GM12878 (cell line): ENCODE results near the gene MCOLN3. TPM values are rescaled to one million over a fixed set of nuclear protein-coding genes. Genes with fewer than 3 reads are reported as not detected.

Experiments
- ATF7 ChIP-seq: fragments of 450-650 bp; IDR thresholded peaks from 2 replicates; pipeline ENCODE4 v1.6.1; 2016; ENCODE audit warnings: low read depth, mild to moderate bottlenecking
- BCLAF1 ChIP-seq: fragments of 450-650 bp; IDR thresholded peaks from 2 replicates; pipeline ENCODE4 v1.6.1; 2017; ENCODE audit warnings: antibody characterized with exemption, mild to moderate bottlenecking, moderate library complexity
- EED ChIP-seq: sonication (generic); IDR thresholded peaks from 2 replicates; pipeline ENCODE4 v1.6.1; 2016; ENCODE audit warnings: antibody characterized with exemption, low read depth
- HDAC6 ChIP-seq: fragments of 200-600 bp; sonication (generic); IDR thresholded peaks from one replicate; pipeline ENCODE4 v1.8.0; 2017; ENCODE audit warnings: antibody characterized with exemption; ENCODE audit not compliant: unreplicated experiment
- HDGF ChIP-seq: fragments of 450-650 bp; IDR thresholded peaks from 2 replicates; pipeline ENCODE4 v1.6.1; 2016; ENCODE audit warnings: antibody characterized with exemption
- HSF1 ChIP-seq: fragments of 150-350 bp; IDR thresholded peaks from 2 replicates; pipeline ENCODE4 v1.6.1; 2014; ENCODE audit warnings: mild to moderate bottlenecking, low read depth, low read length
- MXI1 ChIP-seq: fragments of 150-350 bp; IDR thresholded peaks from 2 replicates; pipeline ENCODE4 v1.6.1; 2011; ENCODE audit warnings: low read depth, mild to moderate bottlenecking, inconsistent platforms, low read length, improper control_type of control experiment
- NBN ChIP-seq: fragments of 450-650 bp; IDR thresholded peaks from 2 replicates; pipeline ENCODE4 v1.6.1; 2016
- NR2C2 ChIP-seq: IDR thresholded peaks from 2 replicates; pipeline ENCODE4 v1.6.1; 2011; ENCODE audit warnings: borderline replicate concordance, low read depth; ENCODE audit not compliant: control insufficient read depth, insufficient read length
- PKNOX1 ChIP-seq: fragments of 450-650 bp; IDR thresholded peaks from 2 replicates; pipeline ENCODE4 v1.6.1; 2016; ENCODE audit warnings: mild to moderate bottlenecking
- POLR2AphosphoS5 ChIP-seq: IDR thresholded peaks from 2 replicates; pipeline ENCODE4 v1.6.1; 2011; ENCODE audit warnings: mild to moderate bottlenecking, low read length, inconsistent platforms
- PRDM15 ChIP-seq: fragments of 450-650 bp; formaldehyde crosslinking; IDR thresholded peaks from 2 replicates; pipeline ENCODE4 v1.4.0; 2020; ENCODE audit warnings: mild to moderate bottlenecking, moderate library complexity
- RCOR1 ChIP-seq: conservative IDR thresholded peaks from 2 replicates; pipeline ENCODE4 v1.6.1; 2012; ENCODE audit warnings: low read depth, low read length, improper control_type of control experiment
- SKIL ChIP-seq: fragments of 450-650 bp; IDR thresholded peaks from 2 replicates; pipeline ENCODE4 v1.6.1; 2017; ENCODE audit warnings: mild to moderate bottlenecking, low read depth, inconsistent platforms; ENCODE audit not compliant: poor library complexity, severe bottlenecking
- SP1 ChIP-seq: IDR thresholded peaks from one replicate; pipeline ENCODE4 v1.6.1; 2011; ENCODE audit warnings: low read depth, low read length
- SPI1 ChIP-seq: IDR thresholded peaks from 2 replicates; pipeline ENCODE4 v1.6.1; 2011; ENCODE audit warnings: low read depth, mild to moderate bottlenecking, low read length, moderate library complexity, borderline replicate concordance; ENCODE audit not compliant: insufficient read depth
- TCF12 ChIP-seq: IDR thresholded peaks from 2 replicates; pipeline ENCODE4 v1.6.1; 2011; ENCODE audit warnings: low read depth, mild to moderate bottlenecking, low read length
- polyA plus RNA-seq, 11 experiments: library from polyadenylated mRNA; depleted of rRNA in 4 of 11; unstranded in 6 of 11; stranded (reverse) in 5 of 11; fragments of >200 nt; fragmentation: Nextera tagmentation in 4 of 11; fragmentation: Illumina TruSeq in 1 of 11; extraction: Ambion mirVana in 4 of 11; extraction: Trizol in 1 of 11; gene quantifications; 1 replicate in 1 of 11; 2 replicates in 10 of 11; pipeline versions ENCODE4 v1.2.1 to v1.2.3, GENCODE V29; 2011 to 2016; ENCODE audit warnings: inconsistent platforms in 2 of 11, missing spikeins in 2 of 11, low read depth in 1 of 11
- total RNA-seq, 4 experiments: library from RNA; depleted of rRNA in 3 of 4; stranded (reverse); fragments of >200 nt in 3 of 4; fragmentation: Illumina TruSeq in 1 of 4; extraction: Trizol in 1 of 4; gene quantifications; 2 replicates each; pipeline versions ENCODE4 v1.2.1 to v1.2.3, GENCODE V29; 2013 to 2021

MCOLN3 gene
- total and polyA plus RNA-seq, 10 of the 15 experiments (the other 5 are each of a cell fraction or from before 2014, with no cell fraction given): 0.48 to 7.4 (median 3.8) TPM

DNA sequence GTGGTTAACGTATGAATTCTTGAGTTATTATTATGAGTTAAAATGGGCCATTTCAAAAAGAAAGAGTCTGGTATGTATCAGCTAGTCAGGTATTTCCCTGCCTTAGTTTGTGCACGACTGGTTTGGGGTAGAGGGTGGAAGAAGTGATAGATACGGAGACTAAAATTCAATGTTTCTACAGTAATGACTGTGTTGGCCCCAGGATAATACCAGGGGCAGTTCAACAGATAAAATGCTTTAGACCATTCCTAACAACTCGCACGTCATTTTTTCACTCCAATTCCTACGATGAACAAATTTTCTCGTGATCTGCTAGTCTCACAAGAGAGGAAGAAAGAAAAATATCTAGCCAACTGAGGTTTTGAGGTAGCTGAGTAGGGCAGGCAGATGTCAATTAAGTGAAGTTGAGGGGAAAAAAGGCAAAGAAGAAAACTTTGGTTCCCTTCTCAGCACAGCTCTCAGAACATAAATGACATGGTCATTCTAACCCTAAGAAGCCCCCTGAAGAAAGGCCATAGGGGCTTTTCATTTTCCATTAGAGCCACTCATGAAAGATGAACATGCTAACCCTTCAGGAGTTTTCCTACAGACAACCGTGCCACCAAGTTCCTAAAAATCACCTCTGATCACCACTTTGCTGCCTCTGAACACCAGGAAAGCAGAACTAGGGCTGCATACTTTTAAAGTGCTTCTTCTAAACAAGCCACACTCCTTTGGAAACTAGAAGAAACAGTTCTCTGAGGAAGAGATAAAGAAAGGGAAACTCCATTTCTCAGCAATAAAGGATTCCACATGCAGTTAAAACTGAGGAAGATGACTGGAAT lies 57.0 kb downstream of the MCOLN3 start (continued):
- TF ChIP-seq SKIL (peak; percentile 44), PKNOX1 (0 out of 2 replicates have a peak, but pooled peaks have one; percentile 16), POLR2AphosphoS5 (peak; percentile 41; the same call in 1 of the 2 replicates), HDGF (no peak), NBN (0 out of 2 replicates have a peak, but pooled peaks have one; percentile 36), BCLAF1 (no peak), PRDM15 (CRISPR knock-in tag) (no peak), RCOR1 (no peak), SPI1 (0 out of 2 replicates have a peak, but pooled peaks have one; percentile 43), TCF12 (no peak), SP1 (no peak), ATF7 (no peak), HDAC6 (no peak), EED (peak; percentile 46), HSF1 (no peak), MXI1 (no peak), NR2C2 (no peak)
